GM12878 (cell line): ENCODE results near the gene PPP1R37. TPM values are rescaled to one million over a fixed set of nuclear protein-coding genes. Genes with fewer than 3 reads are reported as not detected.

Experiments used
- ATAC-seq: fragments of 200-7000 bp; cut with Tn5 transposase; 3 replicates; pipeline ENCODE4 v1.9.1; 2020; ENCODE audit warnings: mild to moderate bottlenecking, moderate library complexity
- BruUV-seq: library from RNA; stranded (reverse); fragments of 400-500 nt; replicated peaks from 2 replicates; lab custom pipeline; 2021; lab: Mats Ljungman, UMichigan
- CTCF ChIA-PET: fragments of 300-600 bp; sonication (Branson Sonifier 250); formaldehyde crosslinking; extraction: SDS; loops from one replicate; lab custom pipeline; 2021; ENCODE audit warnings: inconsistent platforms; lab: Yijun Ruan, JAX
- POLR2A ChIA-PET: fragments of 350-600 bp; formaldehyde crosslinking; extraction: SDS; loops from one replicate; lab custom pipeline; 2021; ENCODE audit warnings: inconsistent platforms; lab: Charles Lee
- RAD21 ChIA-PET: fragments of 300-600 bp; sonication (Branson Sonifier 250); formaldehyde crosslinking; loops from one replicate; lab custom pipeline; 2023; ENCODE audit warnings: antibody characterized with exemption; ENCODE audit not compliant: unreplicated experiment; lab: Charles Lee
- SMC1A ChIA-PET: fragments of 300-600 bp; sonication (Branson Sonifier 250); formaldehyde crosslinking; loops from one replicate; lab custom pipeline; 2023; ENCODE audit not compliant: unreplicated experiment, uncharacterized antibody; lab: Charles Lee
- DNase-seq: peaks from one replicate; pipeline ENCODE4 v3.0.0-alpha.2; 2011; ENCODE audit warnings: low read depth, low spot score
- FAIRE-seq: peaks from 3 replicates; lab custom pipeline; 2011; peaks lifted over from hg19 to GRCh38; lab: Jason Lieb, UNC
- H2AFZ ChIP-seq: 2 replicates; pipeline ENCODE4 v1.6.0; 2011; ENCODE audit warnings: low read depth, low read length, control low read depth; ENCODE audit not compliant: control insufficient read depth
- H3K27ac ChIP-seq: 2 replicates; pipeline ENCODE4 v1.5.1; 2011; ENCODE audit warnings: control low read depth; ENCODE audit not compliant: control insufficient read depth, insufficient read depth
- H3K27me3 ChIP-seq, 2 experiments: replicated peaks in 1 of 2; 2 replicates each; pipeline versions ENCODE4 v1.6.0 to v1.6.1; 2011; ENCODE audit warnings: low read length in 1 of 2; ENCODE audit not compliant: control insufficient read depth in 2 of 2, insufficient read depth in 2 of 2
- H3K36me3 ChIP-seq, 2 experiments: 2 replicates each; pipeline ENCODE4 v1.5.1; 2011; ENCODE audit warnings: low read length in 1 of 2; ENCODE audit not compliant: control insufficient read depth in 2 of 2, insufficient read depth in 2 of 2
- H3K4me1 ChIP-seq: 2 replicates; pipeline ENCODE4 v1.6.1; 2011; ENCODE audit warnings: mild to moderate bottlenecking, low read length, moderate library complexity, mixed read lengths; ENCODE audit not compliant: control insufficient read depth, insufficient read depth
- H3K4me2 ChIP-seq: 2 replicates; pipeline ENCODE4 v1.6.0; 2011; ENCODE audit warnings: control low read depth; ENCODE audit not compliant: control insufficient read depth, insufficient read depth
- H3K4me3 ChIP-seq: fragments of 200-600 bp; sonication (generic); 2 replicates; pipeline ENCODE4 v1.5.1; 2016
- H3K79me2 ChIP-seq: 2 replicates; pipeline ENCODE4 v1.6.0; 2011; ENCODE audit warnings: low read length; ENCODE audit not compliant: control insufficient read depth, insufficient read depth
- H3K9ac ChIP-seq: 2 replicates; pipeline ENCODE4 v1.8.0; 2011; ENCODE audit warnings: low read length, control low read depth, mixed read lengths; ENCODE audit not compliant: control insufficient read depth, insufficient read depth
- H3K9me3 ChIP-seq: replicated peaks from 3 replicates; pipeline ENCODE4 v1.5.1; 2011; ENCODE audit warnings: mild to moderate bottlenecking, low read length; ENCODE audit not compliant: control insufficient read depth, insufficient read depth
- H4K20me1 ChIP-seq: 2 replicates; pipeline ENCODE4 v1.6.0; 2011; ENCODE audit not compliant: control insufficient read depth, insufficient read depth
- CHD2 ChIP-seq: IDR thresholded peaks from 2 replicates; pipeline ENCODE4 v1.6.1; 2011; ENCODE audit warnings: low read depth, low read length, improper control_type of control experiment, borderline replicate concordance
- FOXK2 ChIP-seq: fragments of 450-650 bp; IDR thresholded peaks from 2 replicates; pipeline ENCODE4 v1.6.1; 2017; ENCODE audit warnings: mild to moderate bottlenecking, moderate library complexity
- MTA2 ChIP-seq: fragments of 450-650 bp; IDR thresholded peaks from 2 replicates; pipeline ENCODE4 v1.6.1; 2016; ENCODE audit warnings: low read depth, mild to moderate bottlenecking, moderate library complexity
- MXI1 ChIP-seq: fragments of 150-350 bp; IDR thresholded peaks from 2 replicates; pipeline ENCODE4 v1.6.1; 2011; ENCODE audit warnings: low read depth, mild to moderate bottlenecking, inconsistent platforms, low read length, improper control_type of control experiment
- NFXL1 ChIP-seq: fragments of 450-650 bp; IDR thresholded peaks from 2 replicates; pipeline ENCODE4 v1.6.1; 2017; ENCODE audit warnings: antibody characterized with exemption, mild to moderate bottlenecking, borderline replicate concordance
- NKRF ChIP-seq: fragments of 450-650 bp; conservative IDR thresholded peaks from 2 replicates; pipeline ENCODE4 v1.6.1; 2017; ENCODE audit warnings: mild to moderate bottlenecking, moderate library complexity
- POLR2A ChIP-seq: IDR thresholded peaks from 2 replicates; pipeline ENCODE4 v1.6.1; 2011; ENCODE audit warnings: low read depth, mild to moderate bottlenecking, low read length
- SIN3A ChIP-seq: IDR thresholded peaks from 2 replicates; pipeline ENCODE4 v1.6.1; 2012; ENCODE audit warnings: low read depth, low read length, improper control_type of control experiment
- SUPT20H ChIP-seq: IDR thresholded peaks from 2 replicates; pipeline ENCODE4 v1.6.1; 2011; ENCODE audit warnings: low read depth, mild to moderate bottlenecking, low read length, moderate library complexity, borderline replicate concordance; ENCODE audit not compliant: control insufficient read depth
- TCF7 ChIP-seq: IDR thresholded peaks from 2 replicates; pipeline ENCODE4 v1.6.1; 2014; ENCODE audit warnings: antibody characterized with exemption, borderline replicate concordance
- YY1 ChIP-seq: IDR thresholded peaks from 2 replicates; pipeline ENCODE4 v1.6.1; 2011; ENCODE audit warnings: low read depth, mild to moderate bottlenecking, low read length
- ZNF687 ChIP-seq: fragments of 450-650 bp; IDR thresholded peaks from 2 replicates; pipeline ENCODE4 v1.6.1; 2017; ENCODE audit warnings: mild to moderate bottlenecking, moderate library complexity
- WGBS: methylation state at CpG from one replicate; pipeline ENCODE4 v1.1.6; 2016; ENCODE audit warnings: low lambda C conversion rate; ENCODE audit not compliant: insufficient replicate concordance, insufficient coverage; ENCODE audit errors: missing lambda C conversion rate; 5-methylcytosine and 5-hydroxymethylcytosine counted together
- in situ Hi-C: fragments of 300-500 bp; cut with MboI; formaldehyde crosslinking; loops from 9 replicates; pipeline ENCODE4 v1.14.3; 2018; ENCODE audit warnings: mixed read lengths
- intact Hi-C: fragments of 100-400 bp; cut with micrococcal nuclease; formaldehyde crosslinking; loops from one replicate; pipeline ENCODE4 v1.14.2; 2022; ENCODE audit not compliant: unreplicated experiment
- polyA plus RNA-seq, 11 experiments: library from polyadenylated mRNA; depleted of rRNA in 4 of 11; unstranded in 6 of 11; stranded (reverse) in 5 of 11; fragments of >200 nt; fragmentation: Nextera tagmentation in 4 of 11; fragmentation: Illumina TruSeq in 1 of 11; extraction: Ambion mirVana in 4 of 11; extraction: Trizol in 1 of 11; gene quantifications; 1 replicate in 1 of 11; 2 replicates in 10 of 11; pipeline versions ENCODE4 v1.2.1 to v1.2.3, GENCODE V29; 2011 to 2016; ENCODE audit warnings: inconsistent platforms in 2 of 11, missing spikeins in 2 of 11, low read depth in 1 of 11
- total RNA-seq, 4 experiments: library from RNA; depleted of rRNA in 3 of 4; stranded (reverse); fragments of >200 nt in 3 of 4; fragmentation: Illumina TruSeq in 1 of 4; extraction: Trizol in 1 of 4; gene quantifications; 2 replicates each; pipeline versions ENCODE4 v1.2.1 to v1.2.3, GENCODE V29; 2013 to 2021

Gene PPP1R37
- total and polyA plus RNA-seq, 10 of the 15 experiments (the other 5 are each of a cell fraction or from before 2014, with no cell fraction given): 0.09 to 21.3 (median 5.1) TPM; not detected in 1

- 1% methylated on average over 6 of the region's 6 CpGs for WGBS
- Histone ChIP-seq H4K20me1 (no peaks in the 10 kb centered on the region), H3K4me1 (peaks cover 16% of the 10 kb centered on the region), H3K36me3 (peaks cover 2 to 10% of the 10 kb centered on the region in 2 experiments; a peak in 3 of 4 replicates), H3K27ac (peak overlapping the region; percentile 95), H3K4me3 (peak overlapping the region; percentile 89), H3K9me3 (no peaks in the 10 kb centered on the region), H3K27me3 (no peaks in the 10 kb centered on the region), H3K9ac (peak overlapping the region; percentile 98), H3K79me2 (peaks cover 65% of the 10 kb centered on the region), H2AFZ (no peak overlapping the region), H3K4me2 (peak overlapping the region; percentile 98)
- ChIA-PET SMC1A (interaction anchor here (0.9 to 1.9 kb wide), 5 partner anchors 10 to 57 kb away, joined by 3 to 7 read pairs (median 6); partner anchors contain the start of genes CLASRP and PPP1R37), POLR2A (interaction anchor here (0.6 to 3.3 kb wide), 7 partner anchors 12 to 79 kb away, joined by 3 to 36 read pairs (median 5); partner anchors contain the start of genes CLASRP, PPP1R37 and RELB), CTCF (interaction anchor here (0.9 to 3.5 kb wide), 6 partner anchors 12 to 56 kb away, joined by 3 to 19 read pairs (median 5); partner anchors contain the start of gene PPP1R37), RAD21 (interaction anchor here (0.6 to 2.5 kb wide), 2 partner anchors 12 to 56 kb away, joined by 3 to 19 read pairs; partner anchors contain the start of gene PPP1R37)
- in situ Hi-C loops: no loop called here
- intact Hi-C loops: loop anchor here (1.0 to 10.0 kb wide), 5 partner anchors 13 to 395 kb away; partner anchors contain the start of genes BLOC1S3, PPP1R37 and TRAPPC6A
- TF ChIP-seq ZNF687 (peak; percentile 74; the same call in 1 of the 2 replicates), SIN3A (peak; percentile 41; the same call in 1 of the 2 replicates), CHD2 (peak; percentile 28; the same call in 1 of the 2 replicates), NKRF (peak; percentile 76), NFXL1 (no peak), YY1 (no peak), MTA2 (0 out of 2 replicates have a peak, but pooled peaks have one; percentile 9), SUPT20H (no peak), FOXK2 (peak; percentile 66), TCF7 (no peak), MXI1 (no peak), POLR2A (no peak)
- FAIRE-seq: no peak
- no peak for ATAC-seq
- no peak for DNase-seq
- BruUV-seq: TSS peak; percentile 75
Measured at GRCh38 chr19:45079911-45080370, 13.0 kb upstream of the PPP1R37 start.
